Activated CD8-positive, alpha-beta memory T cell treated with anti-CD3 and anti-CD28 coated beads, Interleukin-2, amount 10 ng/mL, durations not matched to agents 7 days and 5 days (primary cell): Measurements from ENCODE around the gene BTBD6. TPM values are rescaled to one million over a fixed set of nuclear protein-coding genes. Genes with fewer than 3 reads are reported as not detected.
"Not testable (repeated sequence)": the region's sequence is repeated elsewhere in the genome, so short reads cannot be mapped to it uniquely, and the experiment has no call there.

Source experiments
- ATAC-seq: fragments of 150-1000 bp; cut with Tn5 transposase; one replicate; pipeline ENCODE4 v1.10.0; 2021; ENCODE audit warnings: moderate library complexity
- CTCF ChIA-PET: fragments of 350-600 bp; sonication (Branson Sonifier 250); formaldehyde crosslinking; loops from one replicate; lab custom pipeline; 2021; ENCODE audit warnings: antibody characterized with exemption; lab: Charles Lee
- DNase-seq: peaks from one replicate; pipeline ENCODE4 v3.0.0-alpha.2; 2020
- H3K27ac Mint-ChIP-seq: one replicate; pipeline ENCODE4 v1.8.0; 2021; ENCODE audit warnings: mild to moderate bottlenecking, mixed read lengths
- H3K27me3 Mint-ChIP-seq: one replicate; pipeline ENCODE4 v1.8.0; 2021; ENCODE audit warnings: mixed read lengths
- H3K36me3 Mint-ChIP-seq: one replicate; pipeline ENCODE4 v1.8.0; 2021; ENCODE audit warnings: mild to moderate bottlenecking, mixed read lengths
- H3K4me1 Mint-ChIP-seq: one replicate; pipeline ENCODE4 v1.8.0; 2021; ENCODE audit warnings: mixed read lengths
- H3K4me3 Mint-ChIP-seq: one replicate; pipeline ENCODE4 v1.8.0; 2021; ENCODE audit warnings: mild to moderate bottlenecking, moderate library complexity, mixed read lengths
- H3K9me3 Mint-ChIP-seq: one replicate; pipeline ENCODE4 v1.8.0; 2022; ENCODE audit warnings: low read depth, mixed read lengths
- total RNA-seq, 2 experiments: library from RNA; stranded (reverse); gene quantifications; one replicate each; pipeline ENCODE4 v1.2.3, GENCODE V29; 2021

BTBD6 gene
- total RNA-seq, 2 experiments from 2014 or later: 47.1 to 49.0 TPM

GRCh38 chr14:105287249-105288102, 39.1 kb downstream of the BTBD6 start:
- Mint-ChIP-seq H3K4me3 (no peak overlapping the region), H3K9me3 (no peaks in the 10 kb centered on the region), H3K27ac (no peak overlapping the region), H3K36me3 (no peaks in the 10 kb centered on the region), H3K27me3 (no peaks in the 10 kb centered on the region), H3K4me1 (peaks cover 28% of the 10 kb centered on the region)
- ATAC-seq (no peak), DNase-seq (no peak)
- CTCF ChIA-PET: interaction anchor here (1.3 kb wide), 1 partner anchor 197 kb away, joined by 3 read pairs; no protein-coding TSS in a partner anchor

GRCh38 chr14:105288936-105289335, 40.6 kb downstream of the BTBD6 start:
- CTCF ChIA-PET: interaction anchor here (0.9 kb wide), 1 partner anchor 520 kb away, joined by 3 read pairs; no protein-coding TSS in a partner anchor
- not testable (repeated sequence) for ATAC-seq, DNase-seq, H3K4me3 Mint-ChIP-seq, H3K9me3 Mint-ChIP-seq, H3K36me3 Mint-ChIP-seq, H3K27me3 Mint-ChIP-seq, H3K27ac Mint-ChIP-seq
- H3K4me1 Mint-ChIP-seq: peaks cover 36% of the 10 kb centered on the region

GRCh38 chr14:105290621-105291346, 42.5 kb downstream of the BTBD6 start:
- H3K27me3 Mint-ChIP-seq: no peaks in the 10 kb centered on the region
- CTCF ChIA-PET: interaction anchor here (0.7 to 4.1 kb wide), 2 partner anchors 31 to 200 kb away, joined by 3 to 17 read pairs; no protein-coding TSS in a partner anchor
- peaks cover 43% of the 10 kb centered on the region for H3K4me1 Mint-ChIP-seq
- ATAC-seq: no peak
- no peaks in the 10 kb centered on the region for H3K9me3 Mint-ChIP-seq
- peaks cover 2% of the 10 kb centered on the region for H3K36me3 Mint-ChIP-seq
- H3K4me3 Mint-ChIP-seq: no peak overlapping the region
- H3K27ac Mint-ChIP-seq: peak overlapping the region; percentile 33
- no peak for DNase-seq

GRCh38 chr14:105292826-105293711, 44.7 kb downstream of the BTBD6 start:
- H3K9me3 Mint-ChIP-seq: no peaks in the 10 kb centered on the region
- CTCF ChIA-PET: interaction anchor here (0.7 to 4.1 kb wide), 9 partner anchors 10 to 239 kb away, joined by 3 to 17 read pairs (median 4); partner anchors contain the start of gene BTBD6
- ATAC-seq (peak; percentile 63), DNase-seq (peak; percentile 82)
- H3K27ac Mint-ChIP-seq: peak overlapping the region; percentile 83
- H3K36me3 Mint-ChIP-seq: peaks cover 2% of the 10 kb centered on the region
- H3K4me1 Mint-ChIP-seq: peaks cover 44% of the 10 kb centered on the region
- peak overlapping the region; percentile 51 for H3K4me3 Mint-ChIP-seq
- no peaks in the 10 kb centered on the region for H3K27me3 Mint-ChIP-seq

GRCh38 chr14:105294142-105294597, 45.8 kb downstream of the BTBD6 start:
- H3K27me3 Mint-ChIP-seq: no peaks in the 10 kb centered on the region
- CTCF ChIA-PET: interaction anchor here (1.8 to 4.1 kb wide), 3 partner anchors 12 to 203 kb away, joined by 3 to 17 read pairs (median 8); no protein-coding TSS in a partner anchor
- H3K27ac Mint-ChIP-seq: peak overlapping the region; percentile 83
- DNase-seq (peak; percentile 80), ATAC-seq (peak; percentile 82)
- peaks cover 5% of the 10 kb centered on the region for H3K36me3 Mint-ChIP-seq
- H3K4me3 Mint-ChIP-seq: peak overlapping the region; percentile 29
- no peaks in the 10 kb centered on the region for H3K9me3 Mint-ChIP-seq
- H3K4me1 Mint-ChIP-seq: peaks cover 49% of the 10 kb centered on the region

GRCh38 chr14:105297311-105297710, 49.0 kb downstream of the BTBD6 start:
- not testable (repeated sequence) for H3K27ac Mint-ChIP-seq, ATAC-seq, H3K27me3 Mint-ChIP-seq, H3K4me3 Mint-ChIP-seq, H3K9me3 Mint-ChIP-seq, H3K36me3 Mint-ChIP-seq, DNase-seq
- CTCF ChIA-PET: interaction anchor here (1.3 kb wide), 1 partner anchor 183 kb away, joined by 3 read pairs; no protein-coding TSS in a partner anchor
- H3K4me1 Mint-ChIP-seq: peaks cover 47% of the 10 kb centered on the region

- CTCF ChIA-PET: interaction anchor here (1.7 to 2.9 kb wide), 6 partner anchors 14 to 213 kb away, joined by 4 to 13 read pairs (median 6); partner anchors contain the start of genes JAG2 and PACS2
These were observed 51.6 kb downstream of the BTBD6 start for GRCh38 chr14:105299654-105300541.

More at GRCh38 chr14:105299654-105300541, 51.6 kb downstream of the BTBD6 start:
- peak; percentile 1 for ATAC-seq
- peaks cover 35% of the 10 kb centered on the region for H3K4me1 Mint-ChIP-seq
- peak overlapping the region; percentile 84 for H3K4me3 Mint-ChIP-seq
- peak; percentile 53 for DNase-seq
- H3K36me3 Mint-ChIP-seq: peaks cover 9% of the 10 kb centered on the region
- peaks cover 3% of the 10 kb centered on the region for H3K27me3 Mint-ChIP-seq
- peak overlapping the region; percentile 85 for H3K27ac Mint-ChIP-seq
- no peaks in the 10 kb centered on the region for H3K9me3 Mint-ChIP-seq

Other genes starting within 250 kb of the BTBD6 start
- gene CDCA4, start 227.4 kb upstream of the BTBD6 start, total RNA-seq: 10 to 100 TPM; 70.8 to 77.8 TPM
- gene GPR132, start 183.1 kb upstream of the BTBD6 start, total RNA-seq: 10 to 100 TPM; 47.4 to 49.4 TPM
- 1 to 10 TPM in 1 of 2 experiments, under 1 TPM in 1; 0.76 to 3.2 TPM for gene JAG2, start 79.8 kb upstream of the BTBD6 start, total RNA-seq
- gene NUDT14, start 67.2 kb upstream of the BTBD6 start, total RNA-seq: 10 to 100 TPM; 16.2 to 20.9 TPM
- 10 to 100 TPM; 32.2 to 51.8 TPM for gene BRF1, start 52.5 kb downstream of the BTBD6 start, total RNA-seq
- gene PACS2, start 66.2 kb downstream of the BTBD6 start, total RNA-seq: 10 to 100 TPM; 27.8 to 40.2 TPM
- gene TEX22, start 150.0 kb downstream of the BTBD6 start, total RNA-seq: 1 to 10 TPM; 3.4 to 3.7 TPM
- gene MTA1, start 171.3 kb downstream of the BTBD6 start, total RNA-seq: 100 to 1,000 TPM; 134 to 141 TPM
- gene CRIP2, start 226.3 kb downstream of the BTBD6 start, total RNA-seq: under 1 TPM in 1 of 2 experiments, not detected in 1; 0.68 TPM
- gene CRIP1, start 238.4 kb downstream of the BTBD6 start, total RNA-seq: 100 to 1,000 TPM; 546 to 574 TPM
- gene TEDC1, start 242.7 kb downstream of the BTBD6 start, total RNA-seq: 10 to 100 TPM; 40.6 to 56.8 TPM